NCI-H226 (cell line): Measurements from ENCODE around the gene PKIB.

Experiments used
- DNase-seq: peaks from one replicate; pipeline ENCODE4 v3.0.0-alpha.2; 2015

Gene PKIB

GRCh38 chr6:122669868-122670267, 59.7 kb downstream of the PKIB start:
- DNase-seq, result no peak

GRCh38 chr6:122671251-122671650, 61.0 kb downstream of the PKIB start:
- no peak for DNase-seq

GRCh38 chr6:122673343-122673961, 63.2 kb downstream of the PKIB start:
- peak; percentile 32 for DNase-seq

- DNase-seq, result no peak
Observed at GRCh38 chr6:122676146-122676545, 65.9 kb downstream of the PKIB start.

GRCh38 chr6:122676688-122677087, 66.5 kb downstream of the PKIB start:
- DNase-seq, result no peak

GRCh38 chr6:122677406-122677805, 67.2 kb downstream of the PKIB start:
- DNase-seq, result no peak

GRCh38 chr6:122678841-122679240, 68.6 kb downstream of the PKIB start:
- DNase-seq, result no peak

- no peak for DNase-seq
Observed at GRCh38 chr6:122681705-122682104, 71.5 kb downstream of the PKIB start.

- no peak for DNase-seq
Observed at GRCh38 chr6:122683989-122684651, 73.9 kb downstream of the PKIB start.

- DNase-seq, result peak; percentile 74
Observed at GRCh38 chr6:122692175-122692598, 82.0 kb downstream of the PKIB start.

GRCh38 chr6:122692807-122693580, 82.8 kb downstream of the PKIB start:
- DNase-seq, result no peak

- DNase-seq, result peak; percentile 23
Observed at GRCh38 chr6:122694075-122694474, 83.9 kb downstream of the PKIB start.

- DNase-seq, result no peak
Observed at GRCh38 chr6:122694602-122695001, 84.4 kb downstream of the PKIB start.

GRCh38 chr6:122695188-122695587, 85.0 kb downstream of the PKIB start:
- DNase-seq, result no peak

GRCh38 chr6:122696079-122696478, 85.9 kb downstream of the PKIB start:
- peak; percentile 82 for DNase-seq

GRCh38 chr6:122696853-122697252, 86.6 kb downstream of the PKIB start:
- DNase-seq, result peak; percentile 71

- DNase-seq, result no peak
Observed at GRCh38 chr6:122697458-122697857, 87.3 kb downstream of the PKIB start.

GRCh38 chr6:122701666-122702065, 91.5 kb downstream of the PKIB start:
- DNase-seq, result no peak

- DNase-seq, result no peak
Observed at GRCh38 chr6:122702841-122703240, 92.6 kb downstream of the PKIB start.

- no peak for DNase-seq
Observed at GRCh38 chr6:122704066-122704465, 93.9 kb downstream of the PKIB start.

- DNase-seq, result no peak
Observed at GRCh38 chr6:122709922-122710512, 99.8 kb downstream of the PKIB start.

GRCh38 chr6:122710908-122711635, 100.9 kb downstream of the PKIB start:
- no peak for DNase-seq

- no peak for DNase-seq
Observed at GRCh38 chr6:122712093-122712447, 101.9 kb downstream of the PKIB start.
